ENCODE measurements around the gene LRRC26. TPM values are rescaled to one million over a fixed set of nuclear protein-coding genes. Genes with fewer than 3 reads are reported as not detected.

The LRRC26 gene
- total and polyA plus RNA-seq, 4 experiments from 2014 or later: not detected

DNA sequence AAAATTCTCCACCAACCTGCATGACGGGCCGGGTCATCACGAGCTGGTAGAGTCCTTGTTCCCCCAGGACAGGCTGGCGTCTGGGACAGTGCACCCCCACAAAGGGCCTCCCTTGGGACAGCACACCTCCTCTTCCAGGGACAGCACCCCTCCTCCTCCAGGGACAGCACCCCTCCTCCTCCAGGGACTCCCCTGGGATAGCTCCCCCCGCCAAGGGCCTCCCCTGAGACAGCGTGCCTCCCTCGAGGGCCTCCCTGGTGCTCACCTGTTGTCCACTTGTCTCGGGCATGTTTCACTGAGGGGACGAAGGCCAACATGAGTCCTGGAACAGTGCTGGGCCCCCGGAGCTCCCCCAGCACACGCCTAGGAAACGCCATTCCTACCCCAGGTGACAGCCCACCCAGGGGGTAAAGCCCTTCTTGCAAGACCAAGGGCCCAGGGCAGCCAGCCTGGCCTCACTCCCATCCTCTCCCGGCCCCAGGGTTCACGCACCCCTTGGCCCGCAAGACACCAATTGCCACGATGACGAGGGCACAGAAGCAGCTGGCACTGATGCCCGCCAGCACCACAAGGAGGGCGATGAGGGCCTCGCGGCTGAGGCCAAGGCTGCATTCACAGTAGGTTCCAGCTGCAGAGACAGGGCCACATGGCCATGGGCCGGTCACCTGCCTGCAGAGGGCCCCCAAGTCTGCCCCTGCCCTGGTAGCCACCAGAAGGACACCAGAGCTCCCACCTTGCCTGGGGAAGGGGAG, 1.5 kb upstream of the LRRC26 start:
- no peaks in the 10 kb centered on the region for H3K9me3 Mint-ChIP-seq
- no peak overlapping the region for H3K4me3 ChIP-seq (ENCODE audit: low read length in 2 of 2)
- H3K9me3 ChIP-seq (ENCODE audit: control insufficient read depth in 1 of 2, low read length in 2 of 2): no peaks in the 10 kb centered on the region
- no peak overlapping the region for H3K4me3 Mint-ChIP-seq
- ChIA-PET POLR2A (ENCODE audit: partially characterized antibody) (interaction anchor here (0.6 to 0.7 kb wide), 2 partner anchors 14 to 42 kb away, joined by 3 read pairs; no protein-coding TSS in a partner anchor), CTCF (ENCODE audit: partially characterized antibody) (no interaction called here)
- no peaks in the 10 kb centered on the region for H3K4me1 ChIP-seq (ENCODE audit: insufficient read depth, low read length)
- H3K36me3 ChIP-seq (ENCODE audit: insufficient read depth, low read length): no peaks in the 10 kb centered on the region
- DNase-seq: no peak
- H3K36me3 Mint-ChIP-seq: peaks cover 0 to 4% of the 10 kb centered on the region in 2 donors
- H3K27ac ChIP-seq (ENCODE audit: low read depth, low read length): no peak overlapping the region
- peaks cover 31% of the 10 kb centered on the region for H3K27me3 ChIP-seq (ENCODE audit: insufficient read depth, low read length)
- peaks cover 0 to 10% (median 7%) of the 10 kb centered on the region in 4 donors for H3K4me1 Mint-ChIP-seq
- H3K27ac Mint-ChIP-seq: no peak overlapping the region
- peaks cover 12% of the 10 kb centered on the region in 2 donors for H3K27me3 Mint-ChIP-seq
- intact Hi-C loops (cut with micrococcal nuclease): no loop called here

GRCh38 chr9:137170486-137171148, 766 bp upstream of the LRRC26 start:
- no peaks in the 10 kb centered on the region for H3K36me3 ChIP-seq (ENCODE audit: insufficient read depth, low read length)
- H3K4me1 ChIP-seq (ENCODE audit: insufficient read depth, low read length): no peaks in the 10 kb centered on the region
- peaks cover 33% of the 10 kb centered on the region for H3K27me3 ChIP-seq (ENCODE audit: insufficient read depth, low read length)
- ChIA-PET POLR2A (ENCODE audit: partially characterized antibody) (interaction anchor here (0.6 kb wide), 1 partner anchor 14 kb away, joined by 3 read pairs; no protein-coding TSS in a partner anchor), CTCF (ENCODE audit: partially characterized antibody) (no interaction called here)
- Mint-ChIP-seq H3K27me3 (peaks cover 12 to 13% of the 10 kb centered on the region in 2 donors), H3K4me1 (peaks cover 0 to 6% (median 3%) of the 10 kb centered on the region in 4 donors), H3K36me3 (no peaks in the 10 kb centered on the region), H3K9me3 (no peaks in the 10 kb centered on the region), H3K4me3 (no peak overlapping the region), H3K27ac (no peak overlapping the region)
- H3K9me3 ChIP-seq (ENCODE audit: control insufficient read depth in 1 of 2, low read length in 2 of 2): no peaks in the 10 kb centered on the region
- no peak for DNase-seq
- H3K4me3 ChIP-seq (ENCODE audit: low read length in 2 of 2): no peak overlapping the region
- no peak overlapping the region for H3K27ac ChIP-seq (ENCODE audit: low read depth, low read length)
- intact Hi-C loops (cut with micrococcal nuclease): no loop called here

DNA sequence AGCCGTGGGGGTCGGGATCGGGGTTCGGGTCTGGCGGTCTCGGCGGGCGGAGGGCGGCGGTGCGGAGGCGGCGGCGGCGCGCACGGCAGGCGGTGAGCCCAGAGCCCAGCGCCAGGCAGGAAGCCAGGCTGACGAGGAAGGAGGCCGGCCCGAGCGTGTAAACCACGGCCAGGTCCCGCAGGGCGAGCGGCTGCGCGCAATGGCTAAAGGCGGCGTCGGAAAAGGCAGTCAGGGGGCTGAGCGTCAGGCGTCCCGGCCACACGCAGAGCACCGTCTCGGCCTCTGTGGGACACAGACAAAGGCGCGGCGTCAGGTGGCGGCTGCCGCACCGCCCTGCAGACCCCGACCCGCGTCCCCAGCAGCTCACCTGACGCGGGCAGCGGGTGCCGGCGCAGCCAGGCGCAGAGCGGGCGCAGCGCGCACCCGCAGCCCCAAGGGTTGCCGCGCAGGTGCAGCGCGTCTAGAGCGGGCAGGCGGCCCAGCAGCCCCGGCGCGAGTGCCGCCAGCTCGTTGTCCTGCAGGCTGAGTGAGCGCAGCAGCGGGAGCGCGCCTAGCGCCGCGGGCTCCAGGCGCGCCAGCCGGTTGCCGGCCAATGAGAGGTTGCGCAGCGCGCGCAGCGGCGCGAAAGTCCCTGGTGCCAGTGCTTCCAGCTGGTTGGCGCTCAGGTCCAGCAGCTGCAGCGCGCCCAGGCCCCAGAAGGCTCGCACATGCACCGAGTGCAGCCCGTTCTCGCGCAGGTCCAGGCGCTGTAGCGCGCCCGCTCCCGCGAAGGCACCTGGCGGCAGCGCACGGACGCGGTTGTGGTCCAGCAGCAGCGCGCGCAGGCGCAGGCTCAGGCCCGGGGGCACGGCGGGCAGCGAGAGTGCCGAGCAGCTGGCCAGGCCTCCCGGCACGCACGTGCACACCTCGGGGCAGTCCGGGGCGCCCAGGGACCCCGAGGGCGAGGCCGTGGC, 671 bp downstream of the LRRC26 start:
- H3K4me3 Mint-ChIP-seq: peak overlapping the region in 6 of 8 donors; percentile 43 to 79 (median 62)
- Histone ChIP-seq H3K9me3 (ENCODE audit: control insufficient read depth in 1 of 2, low read length in 2 of 2) (no peaks in the 10 kb centered on the region), H3K4me3 (ENCODE audit: low read length in 2 of 2) (peak overlapping the region in 1 of 2 donors; percentile 14), H3K27me3 (ENCODE audit: insufficient read depth, low read length) (peaks cover 33% of the 10 kb centered on the region), H3K27ac (ENCODE audit: low read depth, low read length) (no peak overlapping the region), H3K36me3 (ENCODE audit: insufficient read depth, low read length) (no peaks in the 10 kb centered on the region), H3K4me1 (ENCODE audit: insufficient read depth, low read length) (no peaks in the 10 kb centered on the region)
- H3K36me3 Mint-ChIP-seq: no peaks in the 10 kb centered on the region
- POLR2A ChIA-PET (ENCODE audit: partially characterized antibody): no interaction called here
- DNase-seq: no peak
- peaks cover 0 to 6% (median 3%) of the 10 kb centered on the region in 4 donors for H3K4me1 Mint-ChIP-seq
- no peak overlapping the region for H3K27ac Mint-ChIP-seq
- CTCF ChIA-PET (ENCODE audit: partially characterized antibody): no interaction called here
- no peaks in the 10 kb centered on the region for H3K9me3 Mint-ChIP-seq
- peaks cover 14 to 16% of the 10 kb centered on the region in 2 donors for H3K27me3 Mint-ChIP-seq
- intact Hi-C loops (cut with micrococcal nuclease): no loop called here

GRCh38 chr9:137168573-137168903, 1.3 kb downstream of the LRRC26 start:
- no peak overlapping the region for H3K4me3 ChIP-seq (ENCODE audit: low read length in 2 of 2)
- no peaks in the 10 kb centered on the region for H3K36me3 Mint-ChIP-seq
- H3K9me3 ChIP-seq (ENCODE audit: control insufficient read depth in 1 of 2, low read length in 2 of 2): no peaks in the 10 kb centered on the region
- intact Hi-C loops (cut with micrococcal nuclease): no loop called here
- peaks cover 33% of the 10 kb centered on the region for H3K27me3 ChIP-seq (ENCODE audit: insufficient read depth, low read length)
- peak overlapping the region in 4 of 8 donors; percentile 8 to 57 (median 56) for H3K4me3 Mint-ChIP-seq
- no peak overlapping the region for H3K27ac ChIP-seq (ENCODE audit: low read depth, low read length)
- no peaks in the 10 kb centered on the region for H3K4me1 ChIP-seq (ENCODE audit: insufficient read depth, low read length)
- H3K27me3 Mint-ChIP-seq: peaks cover 16 to 17% of the 10 kb centered on the region in 2 donors
- CTCF ChIA-PET (ENCODE audit: partially characterized antibody): no interaction called here
- H3K36me3 ChIP-seq (ENCODE audit: insufficient read depth, low read length): no peaks in the 10 kb centered on the region
- DNase-seq: no peak
- H3K27ac Mint-ChIP-seq: no peak overlapping the region
- no peaks in the 10 kb centered on the region for H3K9me3 Mint-ChIP-seq
- peaks cover 0 to 5% (median 3%) of the 10 kb centered on the region in 4 donors for H3K4me1 Mint-ChIP-seq
- POLR2A ChIA-PET (ENCODE audit: partially characterized antibody): interaction anchor here (1.2 kb wide), 1 partner anchor 32 kb away, joined by 3 read pairs; the partner anchor contains the start of gene TPRN

GRCh38 chr9:137167747-137168572, 1.9 kb downstream of the LRRC26 start:
- CTCF ChIA-PET (ENCODE audit: partially characterized antibody): no interaction called here
- H3K9me3 Mint-ChIP-seq: no peaks in the 10 kb centered on the region
- H3K27me3 ChIP-seq (ENCODE audit: insufficient read depth, low read length): peaks cover 33% of the 10 kb centered on the region

DNA sequence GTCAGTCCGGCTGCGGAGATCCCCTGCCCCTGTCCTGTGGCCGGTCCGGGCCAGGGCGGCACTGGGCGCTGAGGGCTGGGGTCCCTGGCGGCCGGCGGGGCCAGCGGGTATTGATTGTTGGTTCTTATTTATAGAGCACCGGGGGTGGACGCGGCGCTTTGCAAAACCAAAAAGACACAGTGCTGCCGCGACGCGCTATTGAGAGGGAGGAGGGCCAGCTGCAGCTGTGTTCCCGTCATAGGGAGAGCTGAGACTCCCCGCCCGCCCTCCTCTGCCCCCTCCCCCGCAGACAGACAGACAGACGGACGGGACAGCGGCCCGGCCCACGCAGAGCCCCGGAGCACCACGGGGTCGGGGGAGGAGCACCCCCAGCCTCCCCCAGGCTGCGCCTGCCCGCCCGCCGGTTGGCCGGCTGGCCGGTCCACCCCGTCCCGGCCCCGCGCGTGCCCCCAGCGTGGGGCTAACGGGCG, 2.5 kb downstream of the LRRC26 start:
- Mint-ChIP-seq H3K36me3 (no peaks in the 10 kb centered on the region), H3K9me3 (no peaks in the 10 kb centered on the region), H3K27me3 (peaks cover 18 to 19% of the 10 kb centered on the region in 2 donors), H3K4me1 (peaks cover 0 to 4% (median under 1%) of the 10 kb centered on the region in 4 donors), H3K4me3 (no peak overlapping the region), H3K27ac (no peak overlapping the region)
- no peaks in the 10 kb centered on the region for H3K36me3 ChIP-seq (ENCODE audit: insufficient read depth, low read length)
- H3K27ac ChIP-seq (ENCODE audit: low read depth, low read length): no peak overlapping the region
- H3K4me1 ChIP-seq (ENCODE audit: insufficient read depth, low read length): no peaks in the 10 kb centered on the region
- ChIA-PET CTCF (ENCODE audit: partially characterized antibody) (no interaction called here), POLR2A (ENCODE audit: partially characterized antibody) (interaction anchor here (1.2 kb wide), 1 partner anchor 34 kb away, joined by 3 read pairs; the partner anchor contains the start of gene TPRN)
- intact Hi-C loops (cut with micrococcal nuclease): no loop called here
- no peak overlapping the region for H3K4me3 ChIP-seq (ENCODE audit: low read length in 2 of 2)
- peaks cover 33% of the 10 kb centered on the region for H3K27me3 ChIP-seq (ENCODE audit: insufficient read depth, low read length)
- no peak for DNase-seq
- H3K9me3 ChIP-seq (ENCODE audit: control insufficient read depth in 1 of 2, low read length in 2 of 2): no peaks in the 10 kb centered on the region

More at GRCh38 chr9:137167747-137168572, 1.9 kb downstream of the LRRC26 start:
- intact Hi-C loops (cut with micrococcal nuclease): no loop called here
- no peak overlapping the region for H3K4me3 ChIP-seq (ENCODE audit: low read length in 2 of 2)
- DNase-seq: no peak
- POLR2A ChIA-PET (ENCODE audit: partially characterized antibody): interaction anchor here (0.8 to 1.2 kb wide), 2 partner anchors 33 to 81 kb away, joined by 3 read pairs; partner anchors contain the start of genes MAN1B1 and TPRN
- no peaks in the 10 kb centered on the region for H3K36me3 ChIP-seq (ENCODE audit: insufficient read depth, low read length)
- no peaks in the 10 kb centered on the region for H3K4me1 ChIP-seq (ENCODE audit: insufficient read depth, low read length)
- H3K9me3 ChIP-seq (ENCODE audit: control insufficient read depth in 1 of 2, low read length in 2 of 2): no peaks in the 10 kb centered on the region
- no peak overlapping the region for H3K27ac ChIP-seq (ENCODE audit: low read depth, low read length)
- Mint-ChIP-seq H3K4me1 (peaks cover 0 to 4% (median under 1%) of the 10 kb centered on the region in 4 donors), H3K27ac (no peak overlapping the region), H3K4me3 (peak overlapping the region in 2 of 8 donors; percentile 21 to 66), H3K27me3 (peaks cover 17 to 18% of the 10 kb centered on the region in 2 donors), H3K36me3 (no peaks in the 10 kb centered on the region)

All from CD4-positive, alpha-beta memory T cell (primary cell).